ENCODE data around the gene BRICD5.

Gene BRICD5

GRCh38 chr16:2190659-2191445, 19.8 kb downstream of the BRICD5 start:
- H3K9me3 ChIP-seq (ENCODE audit: control insufficient read depth, insufficient read depth, low read length): no peaks in the 10 kb centered on the region
- peaks cover 5% of the 10 kb centered on the region; the same call in 1 of the 2 replicates for H3K4me1 ChIP-seq (ENCODE audit: control insufficient read depth, insufficient read depth, low read length)
- WGBS (ENCODE audit: insufficient coverage, insufficient read length): no CpG with 5 or more reads among the region's 25 CpGs
- no peak overlapping the region for H3K27ac ChIP-seq (ENCODE audit: low read length)
- H3K4me3 ChIP-seq (ENCODE audit: low read length): no peak overlapping the region
- no peaks in the 10 kb centered on the region for H3K36me3 ChIP-seq (ENCODE audit: control insufficient read depth, insufficient read depth, low read length)
- no peak for DNase-seq (ENCODE audit: low read depth, low spot score)
- H3K27me3 ChIP-seq (ENCODE audit: control insufficient read depth, insufficient read depth, low read length): no peaks in the 10 kb centered on the region

- WGBS (ENCODE audit: insufficient coverage, insufficient read length): no CpG with 5 or more reads among the region's 24 CpGs
- DNase-seq (ENCODE audit: low read depth, low spot score): no peak
Observed at GRCh38 chr16:2190002-2190658, 20.5 kb downstream of the BRICD5 start.

GRCh38 chr16:2189252-2189893, 21.3 kb downstream of the BRICD5 start:
- no peak for DNase-seq (ENCODE audit: low read depth, low spot score)
- Histone ChIP-seq H3K4me3 (ENCODE audit: low read length) (no peak overlapping the region), H3K27ac (ENCODE audit: low read length) (no peak overlapping the region), H3K9me3 (ENCODE audit: control insufficient read depth, insufficient read depth, low read length) (no peaks in the 10 kb centered on the region), H3K4me1 (ENCODE audit: control insufficient read depth, insufficient read depth, low read length) (no peaks in the 10 kb centered on the region), H3K27me3 (ENCODE audit: control insufficient read depth, insufficient read depth, low read length) (no peaks in the 10 kb centered on the region), H3K36me3 (ENCODE audit: control insufficient read depth, insufficient read depth, low read length) (no peaks in the 10 kb centered on the region; the same call in 1 of the 2 replicates)
- WGBS (ENCODE audit: insufficient coverage, insufficient read length): no CpG with 5 or more reads among the region's 25 CpGs

More at GRCh38 chr16:2190002-2190658, 20.5 kb downstream of the BRICD5 start:
- Histone ChIP-seq H3K9me3 (ENCODE audit: control insufficient read depth, insufficient read depth, low read length) (no peaks in the 10 kb centered on the region), H3K27me3 (ENCODE audit: control insufficient read depth, insufficient read depth, low read length) (no peaks in the 10 kb centered on the region), H3K4me3 (ENCODE audit: low read length) (no peak overlapping the region), H3K27ac (ENCODE audit: low read length) (no peak overlapping the region), H3K4me1 (ENCODE audit: control insufficient read depth, insufficient read depth, low read length) (no peaks in the 10 kb centered on the region), H3K36me3 (ENCODE audit: control insufficient read depth, insufficient read depth, low read length) (no peaks in the 10 kb centered on the region)

GRCh38 chr16:2188395-2188794, 22.3 kb downstream of the BRICD5 start:
- Histone ChIP-seq H3K27me3 (ENCODE audit: control insufficient read depth, insufficient read depth, low read length) (no peaks in the 10 kb centered on the region), H3K4me1 (ENCODE audit: control insufficient read depth, insufficient read depth, low read length) (no peaks in the 10 kb centered on the region), H3K36me3 (ENCODE audit: control insufficient read depth, insufficient read depth, low read length) (no peaks in the 10 kb centered on the region; the same call in 1 of the 2 replicates), H3K9me3 (ENCODE audit: control insufficient read depth, insufficient read depth, low read length) (no peaks in the 10 kb centered on the region), H3K4me3 (ENCODE audit: low read length) (no peak overlapping the region), H3K27ac (ENCODE audit: low read length) (no peak overlapping the region)
- WGBS (ENCODE audit: insufficient coverage, insufficient read length): no CpG with 5 or more reads among the region's 8 CpGs
- no peak for DNase-seq (ENCODE audit: low read depth, low spot score)

GRCh38 chr16:2187212-2187611, 23.5 kb downstream of the BRICD5 start:
- Histone ChIP-seq H3K9me3 (ENCODE audit: control insufficient read depth, insufficient read depth, low read length) (no peaks in the 10 kb centered on the region), H3K4me3 (ENCODE audit: low read length) (no peak overlapping the region), H3K36me3 (ENCODE audit: control insufficient read depth, insufficient read depth, low read length) (no peaks in the 10 kb centered on the region; the same call in 1 of the 2 replicates), H3K27me3 (ENCODE audit: control insufficient read depth, insufficient read depth, low read length) (no peaks in the 10 kb centered on the region), H3K4me1 (ENCODE audit: control insufficient read depth, insufficient read depth, low read length) (no peaks in the 10 kb centered on the region), H3K27ac (ENCODE audit: low read length) (no peak overlapping the region)
- WGBS (ENCODE audit: insufficient coverage, insufficient read length): no CpG with 5 or more reads among the region's 17 CpGs
- DNase-seq (ENCODE audit: low read depth, low spot score): no peak

- WGBS (ENCODE audit: insufficient coverage, insufficient read length): no CpG with 5 or more reads among the region's 20 CpGs
- no peaks in the 10 kb centered on the region for H3K27me3 ChIP-seq (ENCODE audit: control insufficient read depth, insufficient read depth, low read length)
Observed at GRCh38 chr16:2186505-2186904, 24.2 kb downstream of the BRICD5 start.

GRCh38 chr16:2186064-2186463, 24.6 kb downstream of the BRICD5 start:
- Histone ChIP-seq H3K9me3 (ENCODE audit: control insufficient read depth, insufficient read depth, low read length) (no peaks in the 10 kb centered on the region), H3K4me3 (ENCODE audit: low read length) (no peak overlapping the region), H3K4me1 (ENCODE audit: control insufficient read depth, insufficient read depth, low read length) (no peaks in the 10 kb centered on the region; the same call in 1 of the 2 replicates), H3K36me3 (ENCODE audit: control insufficient read depth, insufficient read depth, low read length) (no peaks in the 10 kb centered on the region; the same call in 1 of the 2 replicates), H3K27me3 (ENCODE audit: control insufficient read depth, insufficient read depth, low read length) (no peaks in the 10 kb centered on the region), H3K27ac (ENCODE audit: low read length) (no peak overlapping the region)
- WGBS (ENCODE audit: insufficient coverage, insufficient read length): no CpG with 5 or more reads among the region's 13 CpGs
- no peak for DNase-seq (ENCODE audit: low read depth, low spot score)

More at GRCh38 chr16:2186505-2186904, 24.2 kb downstream of the BRICD5 start:
- DNase-seq (ENCODE audit: low read depth, low spot score): no peak
- no peaks in the 10 kb centered on the region; the same call in 1 of the 2 replicates for H3K4me1 ChIP-seq (ENCODE audit: control insufficient read depth, insufficient read depth, low read length)
- no peak overlapping the region for H3K4me3 ChIP-seq (ENCODE audit: low read length)
- H3K27ac ChIP-seq (ENCODE audit: low read length): no peak overlapping the region
- H3K36me3 ChIP-seq (ENCODE audit: control insufficient read depth, insufficient read depth, low read length): no peaks in the 10 kb centered on the region; the same call in 1 of the 2 replicates
- no peaks in the 10 kb centered on the region for H3K9me3 ChIP-seq (ENCODE audit: control insufficient read depth, insufficient read depth, low read length)

GRCh38 chr16:2184962-2185361, 25.7 kb downstream of the BRICD5 start:
- no peaks in the 10 kb centered on the region for H3K9me3 ChIP-seq (ENCODE audit: control insufficient read depth, insufficient read depth, low read length)
- H3K4me1 ChIP-seq (ENCODE audit: control insufficient read depth, insufficient read depth, low read length): no peaks in the 10 kb centered on the region; the same call in 1 of the 2 replicates
- no CpG with 5 or more reads among the region's 20 CpGs for WGBS (ENCODE audit: insufficient coverage, insufficient read length)
- H3K27ac ChIP-seq (ENCODE audit: low read length): no peak overlapping the region
- no peak for DNase-seq (ENCODE audit: low read depth, low spot score)
- H3K27me3 ChIP-seq (ENCODE audit: control insufficient read depth, insufficient read depth, low read length): no peaks in the 10 kb centered on the region
- no peak overlapping the region for H3K4me3 ChIP-seq (ENCODE audit: low read length)
- no peaks in the 10 kb centered on the region; the same call in 1 of the 2 replicates for H3K36me3 ChIP-seq (ENCODE audit: control insufficient read depth, insufficient read depth, low read length)

GRCh38 chr16:2184346-2184745, 26.3 kb downstream of the BRICD5 start:
- Histone ChIP-seq H3K36me3 (ENCODE audit: control insufficient read depth, insufficient read depth, low read length) (no peaks in the 10 kb centered on the region; the same call in 1 of the 2 replicates), H3K4me1 (ENCODE audit: control insufficient read depth, insufficient read depth, low read length) (no peaks in the 10 kb centered on the region; the same call in 1 of the 2 replicates), H3K9me3 (ENCODE audit: control insufficient read depth, insufficient read depth, low read length) (no peaks in the 10 kb centered on the region), H3K4me3 (ENCODE audit: low read length) (no peak overlapping the region), H3K27ac (ENCODE audit: low read length) (no peak overlapping the region), H3K27me3 (ENCODE audit: control insufficient read depth, insufficient read depth, low read length) (no peaks in the 10 kb centered on the region)
- DNase-seq (ENCODE audit: low read depth, low spot score): no peak
- no CpG with 5 or more reads among the region's 19 CpGs for WGBS (ENCODE audit: insufficient coverage, insufficient read length)

- no peaks in the 10 kb centered on the region for H3K9me3 ChIP-seq (ENCODE audit: control insufficient read depth, insufficient read depth, low read length)
- no peak overlapping the region for H3K4me3 ChIP-seq (ENCODE audit: low read length)
- WGBS (ENCODE audit: insufficient coverage, insufficient read length): no CpG with 5 or more reads among the region's 30 CpGs
- no peak overlapping the region for H3K27ac ChIP-seq (ENCODE audit: low read length)
- peaks cover 2% of the 10 kb centered on the region; the same call in 1 of the 2 replicates for H3K4me1 ChIP-seq (ENCODE audit: control insufficient read depth, insufficient read depth, low read length)
- H3K27me3 ChIP-seq (ENCODE audit: control insufficient read depth, insufficient read depth, low read length): no peaks in the 10 kb centered on the region
- H3K36me3 ChIP-seq (ENCODE audit: control insufficient read depth, insufficient read depth, low read length): no peaks in the 10 kb centered on the region; the same call in 1 of the 2 replicates
- DNase-seq (ENCODE audit: low read depth, low spot score): no peak
Observed at GRCh38 chr16:2183671-2184070, 27.0 kb downstream of the BRICD5 start.

Data from iPS DF 6.9 (cell line).